ENCODE results near the gene HSBP1.

HSBP1 gene

GRCh38 chr16:83813823-83814658, 6.3 kb downstream of the HSBP1 start:
- peaks cover 43% of the 10 kb centered on the region for H3K36me3 Mint-ChIP-seq (ENCODE audit: low read depth)
- no peak overlapping the region for H3K4me3 Mint-ChIP-seq
- no peak overlapping the region for H3K27ac Mint-ChIP-seq
- no peak for DNase-seq
- H3K27me3 Mint-ChIP-seq: no peaks in the 10 kb centered on the region
- H3K4me1 Mint-ChIP-seq (ENCODE audit: low read depth): peaks cover 24% of the 10 kb centered on the region
- no peaks in the 10 kb centered on the region for H3K9me3 Mint-ChIP-seq

DNA sequence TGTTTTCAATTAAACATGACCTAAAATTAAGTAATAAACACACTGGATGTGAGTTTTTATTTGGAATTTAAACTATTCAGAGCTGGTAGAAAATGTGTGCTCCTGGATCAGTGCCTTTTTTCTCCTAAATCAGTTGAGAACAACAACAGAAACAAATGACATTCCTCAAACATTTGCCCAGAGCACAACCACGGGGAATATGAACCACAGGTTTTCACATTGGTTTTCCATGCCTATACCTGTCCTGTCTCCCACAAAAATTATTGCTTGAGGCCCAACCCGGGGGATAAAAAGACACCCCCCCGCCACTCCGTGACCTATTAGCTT, 6.8 kb downstream of the HSBP1 start:
- Mint-ChIP-seq H3K36me3 (ENCODE audit: low read depth) (peaks cover 38% of the 10 kb centered on the region), H3K4me3 (no peak overlapping the region), H3K27ac (no peak overlapping the region), H3K4me1 (ENCODE audit: low read depth) (peaks cover 21% of the 10 kb centered on the region), H3K9me3 (no peaks in the 10 kb centered on the region), H3K27me3 (no peaks in the 10 kb centered on the region)
- no peak for DNase-seq

DNA sequence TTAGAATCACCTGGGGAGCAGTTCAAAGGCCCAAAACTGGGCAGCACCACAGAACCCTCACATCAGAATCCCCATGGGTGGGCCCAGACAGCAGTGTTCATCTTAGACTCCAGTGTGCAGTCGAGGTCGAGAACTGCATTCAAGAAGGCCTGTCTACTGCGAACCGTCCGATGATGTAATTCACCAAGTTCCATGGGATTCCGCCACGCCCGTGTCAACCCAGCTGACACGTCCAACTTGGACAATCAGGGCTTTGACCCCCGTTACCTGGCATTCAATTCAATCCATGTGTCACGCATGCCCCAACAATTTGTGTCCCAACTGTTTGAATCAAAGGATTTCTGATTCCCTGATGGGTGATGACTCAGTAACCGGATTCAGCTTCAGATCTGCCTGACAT, 9.2 kb downstream of the HSBP1 start:
- peaks cover 3% of the 10 kb centered on the region for H3K4me1 Mint-ChIP-seq (ENCODE audit: low read depth)
- no peak overlapping the region for H3K27ac Mint-ChIP-seq
- peaks cover 14% of the 10 kb centered on the region for H3K36me3 Mint-ChIP-seq (ENCODE audit: low read depth)
- no peaks in the 10 kb centered on the region for H3K9me3 Mint-ChIP-seq
- H3K27me3 Mint-ChIP-seq: peaks cover under 1% of the 10 kb centered on the region
- no peak for DNase-seq
- H3K4me3 Mint-ChIP-seq: no peak overlapping the region

- no peak for DNase-seq
- Mint-ChIP-seq H3K4me1 (ENCODE audit: low read depth) (no peaks in the 10 kb centered on the region), H3K27ac (no peak overlapping the region), H3K4me3 (no peak overlapping the region), H3K9me3 (no peaks in the 10 kb centered on the region), H3K36me3 (ENCODE audit: low read depth) (peaks cover 1% of the 10 kb centered on the region), H3K27me3 (peaks cover 5% of the 10 kb centered on the region)
Observed at GRCh38 chr16:83818276-83818675, 10.5 kb downstream of the HSBP1 start.

- no peak for DNase-seq
- H3K4me1 Mint-ChIP-seq (ENCODE audit: low read depth): no peaks in the 10 kb centered on the region
- no peaks in the 10 kb centered on the region for H3K9me3 Mint-ChIP-seq
- no peak overlapping the region for H3K27ac Mint-ChIP-seq
- peaks cover 5% of the 10 kb centered on the region for H3K27me3 Mint-ChIP-seq
- no peaks in the 10 kb centered on the region for H3K36me3 Mint-ChIP-seq (ENCODE audit: low read depth)
- H3K4me3 Mint-ChIP-seq: no peak overlapping the region
Observed at GRCh38 chr16:83819361-83819760, 11.6 kb downstream of the HSBP1 start.

- Mint-ChIP-seq H3K36me3 (ENCODE audit: low read depth) (no peaks in the 10 kb centered on the region), H3K4me1 (ENCODE audit: low read depth) (peaks cover 2% of the 10 kb centered on the region), H3K27me3 (peaks cover 5% of the 10 kb centered on the region), H3K9me3 (no peaks in the 10 kb centered on the region), H3K4me3 (no peak overlapping the region), H3K27ac (no peak overlapping the region)
- DNase-seq: peak; percentile 87
Observed at GRCh38 chr16:83826146-83826913, 18.6 kb downstream of the HSBP1 start.

GRCh38 chr16:83830091-83830768, 22.5 kb downstream of the HSBP1 start:
- Mint-ChIP-seq H3K36me3 (ENCODE audit: low read depth) (no peaks in the 10 kb centered on the region), H3K4me1 (ENCODE audit: low read depth) (peaks cover 6% of the 10 kb centered on the region), H3K9me3 (no peaks in the 10 kb centered on the region), H3K4me3 (no peak overlapping the region), H3K27ac (no peak overlapping the region), H3K27me3 (no peaks in the 10 kb centered on the region)
- no peak for DNase-seq

GRCh38 chr16:83830769-83831455, 23.1 kb downstream of the HSBP1 start:
- H3K4me3 Mint-ChIP-seq: no peak overlapping the region
- peaks cover 12% of the 10 kb centered on the region for H3K4me1 Mint-ChIP-seq (ENCODE audit: low read depth)
- no peak for DNase-seq
- H3K27me3 Mint-ChIP-seq: no peaks in the 10 kb centered on the region
- H3K9me3 Mint-ChIP-seq: no peaks in the 10 kb centered on the region
- no peak overlapping the region for H3K27ac Mint-ChIP-seq
- H3K36me3 Mint-ChIP-seq (ENCODE audit: low read depth): no peaks in the 10 kb centered on the region

- DNase-seq: no peak
- no peak overlapping the region for H3K4me3 Mint-ChIP-seq
- no peak overlapping the region for H3K27ac Mint-ChIP-seq
- H3K9me3 Mint-ChIP-seq: no peaks in the 10 kb centered on the region
- no peaks in the 10 kb centered on the region for H3K27me3 Mint-ChIP-seq
- H3K36me3 Mint-ChIP-seq (ENCODE audit: low read depth): no peaks in the 10 kb centered on the region
- H3K4me1 Mint-ChIP-seq (ENCODE audit: low read depth): peaks cover 17% of the 10 kb centered on the region
Observed at GRCh38 chr16:83831456-83831987, 23.7 kb downstream of the HSBP1 start.

DNA sequence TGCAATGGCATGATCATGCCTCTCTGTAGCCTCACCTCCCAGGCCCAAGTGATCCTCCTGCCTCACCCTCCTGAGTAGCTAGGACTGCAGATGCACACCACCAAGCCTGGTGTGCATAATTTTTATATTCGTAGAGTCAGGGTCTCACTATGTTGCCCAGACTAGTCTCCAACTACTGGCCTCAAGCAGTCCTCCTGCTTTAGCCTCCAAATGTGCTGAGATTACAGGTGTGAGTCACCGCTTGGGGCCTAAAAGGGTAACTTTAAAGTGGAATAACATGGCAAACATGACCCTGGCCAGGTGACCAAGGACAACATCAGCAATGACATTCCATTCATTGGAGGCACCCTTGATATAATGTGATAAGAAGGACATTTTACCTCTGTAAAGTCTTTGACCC, 26.1 kb downstream of the HSBP1 start:
- H3K27ac Mint-ChIP-seq: no peak overlapping the region

DNA sequence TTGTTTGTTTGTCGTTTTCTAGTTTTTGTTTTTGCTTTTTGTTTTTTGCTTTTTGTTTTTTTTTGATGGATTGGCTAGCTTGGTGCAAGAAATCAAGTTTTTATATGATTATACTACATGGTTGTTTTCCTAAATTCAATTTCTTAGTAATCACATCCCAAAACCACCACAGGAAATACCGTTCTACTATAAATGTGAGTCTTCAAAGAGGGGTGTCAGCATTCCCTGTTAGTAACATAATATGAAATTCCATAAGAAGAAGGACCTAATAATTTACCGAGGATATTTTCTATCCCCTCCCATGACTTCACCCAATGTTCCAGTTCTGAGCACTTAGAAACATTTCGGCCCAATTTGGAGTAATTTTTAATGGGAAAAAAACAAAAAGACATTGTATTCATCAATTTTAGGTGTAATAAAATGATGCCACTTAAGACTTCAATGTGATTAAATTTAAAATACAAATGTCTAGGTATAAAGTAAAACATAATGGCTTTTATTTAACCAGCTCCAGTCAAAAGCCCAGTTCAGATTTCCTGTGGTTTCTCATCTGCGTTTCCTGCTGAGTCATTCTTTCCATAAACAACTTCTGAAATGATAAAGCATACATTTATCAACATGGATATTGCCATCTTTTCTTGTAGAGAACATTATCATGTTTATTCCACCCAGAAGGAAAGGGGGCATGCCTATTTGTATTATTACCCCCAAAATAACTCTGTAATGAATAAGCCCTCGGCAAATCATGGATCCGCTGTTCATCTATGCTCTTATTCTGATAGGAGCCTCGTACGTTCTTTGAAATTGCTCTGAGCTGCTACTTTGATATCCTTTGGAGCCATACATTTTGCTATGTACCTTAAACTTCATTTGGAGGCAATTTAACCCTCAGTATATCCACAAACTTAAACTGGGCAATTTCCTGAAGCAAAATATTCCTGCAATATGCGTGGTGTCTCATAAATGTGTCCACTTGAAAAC, 28.1 kb downstream of the HSBP1 start:
- no peaks in the 10 kb centered on the region for H3K36me3 Mint-ChIP-seq (ENCODE audit: low read depth)
- no peak overlapping the region for H3K4me3 Mint-ChIP-seq
- no peaks in the 10 kb centered on the region for H3K9me3 Mint-ChIP-seq
- DNase-seq: no peak
- peaks cover 22% of the 10 kb centered on the region for H3K27me3 Mint-ChIP-seq
- H3K4me1 Mint-ChIP-seq (ENCODE audit: low read depth): peaks cover 17% of the 10 kb centered on the region
- no peak overlapping the region for H3K27ac Mint-ChIP-seq

More for the DNA sequence above, 26.1 kb downstream of the HSBP1 start:
- Mint-ChIP-seq H3K9me3 (no peaks in the 10 kb centered on the region), H3K27me3 (peaks cover 20% of the 10 kb centered on the region), H3K36me3 (ENCODE audit: low read depth) (no peaks in the 10 kb centered on the region), H3K4me3 (no peak overlapping the region), H3K4me1 (ENCODE audit: low read depth) (peaks cover 17% of the 10 kb centered on the region)
- no peak for DNase-seq

- Mint-ChIP-seq H3K4me3 (no peak overlapping the region), H3K27ac (no peak overlapping the region), H3K4me1 (ENCODE audit: low read depth) (peaks cover 17% of the 10 kb centered on the region), H3K36me3 (ENCODE audit: low read depth) (no peaks in the 10 kb centered on the region), H3K27me3 (peaks cover 22% of the 10 kb centered on the region), H3K9me3 (no peaks in the 10 kb centered on the region)
- DNase-seq: no peak
Observed at GRCh38 chr16:83837566-83837965, 29.8 kb downstream of the HSBP1 start.

GRCh38 chr16:83838151-83838550, 30.4 kb downstream of the HSBP1 start:
- no peaks in the 10 kb centered on the region for H3K9me3 Mint-ChIP-seq
- H3K27me3 Mint-ChIP-seq: peaks cover 22% of the 10 kb centered on the region
- no peak overlapping the region for H3K4me3 Mint-ChIP-seq
- H3K4me1 Mint-ChIP-seq (ENCODE audit: low read depth): peaks cover 17% of the 10 kb centered on the region
- no peak overlapping the region for H3K27ac Mint-ChIP-seq
- no peak for DNase-seq
- no peaks in the 10 kb centered on the region for H3K36me3 Mint-ChIP-seq (ENCODE audit: low read depth)

Measured in activated T-cell treated with anti-CD3 and anti-CD28 coated beads, Interleukin-2, amount 50 U/mL, for 24 hours (primary cell).